Calu3 (cell line): ENCODE results near the gene NSMCE4A. TPM values are rescaled to one million over a fixed set of nuclear protein-coding genes. Genes with fewer than 3 reads are reported as not detected.

Experiments
- BruUV-seq: library from RNA; stranded (reverse); fragments of 400-500 nt; replicated peaks from 2 replicates; lab custom pipeline; 2021; lab: Mats Ljungman, UMichigan
- CTCF ChIA-PET: fragments of 300-600 bp; sonication (Branson Sonifier 250); formaldehyde crosslinking; loops from one replicate; lab custom pipeline; 2022; ENCODE audit warnings: antibody characterized with exemption; lab: Charles Lee
- DNase-seq: peaks from one replicate; pipeline ENCODE4 v3.0.0; 2022
- H3K27ac Mint-ChIP-seq: one replicate; pipeline ENCODE4 v1.8.0; 2022; ENCODE audit warnings: mixed read lengths; ENCODE audit not compliant: unreplicated experiment
- H3K27me3 Mint-ChIP-seq: one replicate; pipeline ENCODE4 v1.8.0; 2022; ENCODE audit warnings: mixed read lengths; ENCODE audit not compliant: unreplicated experiment
- H3K36me3 Mint-ChIP-seq: one replicate; pipeline ENCODE4 v1.8.0; 2022; ENCODE audit warnings: mild to moderate bottlenecking, moderate library complexity, mixed read lengths; ENCODE audit not compliant: insufficient read depth, unreplicated experiment
- H3K4me1 Mint-ChIP-seq: one replicate; pipeline ENCODE4 v1.8.0; 2022; ENCODE audit warnings: mild to moderate bottlenecking, low read depth, mixed read lengths; ENCODE audit not compliant: unreplicated experiment
- H3K4me3 Mint-ChIP-seq: one replicate; pipeline ENCODE4 v1.8.0; 2022; ENCODE audit warnings: mild to moderate bottlenecking, low read depth, moderate library complexity, mixed read lengths; ENCODE audit not compliant: unreplicated experiment
- H3K9me3 Mint-ChIP-seq: one replicate; pipeline ENCODE4 v1.8.0; 2022; ENCODE audit warnings: low read depth, mixed read lengths; ENCODE audit not compliant: unreplicated experiment
- CTCF ChIP-seq: fragments of 200-600 bp; IDR thresholded peaks from one replicate; pipeline ENCODE4 v1.8.0; 2022; ENCODE audit warnings: antibody characterized with exemption; ENCODE audit not compliant: unreplicated experiment
- intact Hi-C: fragments of 100-400 bp; cut with micrococcal nuclease; formaldehyde crosslinking; loops from one replicate; pipeline ENCODE4 v1.10.0; 2022; ENCODE audit not compliant: unreplicated experiment
- total RNA-seq: library from RNA; stranded (reverse); gene quantifications from 2 replicates; pipeline ENCODE4 v1.2.3, GENCODE V29; 2022

The NSMCE4A gene
- total RNA-seq, 1 experiment from 2014 or later, result 28.8 TPM

- H3K36me3 Mint-ChIP-seq, result no peaks in the 10 kb centered on the region
- H3K4me1 Mint-ChIP-seq, result peaks cover 8% of the 10 kb centered on the region
- CTCF ChIA-PET, result no interaction called here
- BruUV-seq, result no TSS peak
- no peak within 1 kb of the TSS for H3K4me3 Mint-ChIP-seq
- intact Hi-C loops, result no loop called here
- TF ChIP-seq CTCF, result no peak
- H3K9me3 Mint-ChIP-seq, result peaks cover 3% of the 10 kb centered on the region
- DNase-seq, result no peak
- no peaks in the 10 kb centered on the region for H3K27me3 Mint-ChIP-seq
- no peak within 1 kb of the TSS for H3K27ac Mint-ChIP-seq
Observed at GRCh38 chr10:121988361-121989324, 13.6 kb upstream of the NSMCE4A start, which contains the start of gene TACC2. Gene TACC2 (plus strand): TSS chr10:121989163. CDS start chr10:122021982, 32,819 bp downstream.

- CTCF ChIA-PET, result interaction anchor here (0.7 kb wide), 1 partner anchor 895 kb away, joined by 3 read pairs; the partner anchor contains the start of gene FAM24B
- H3K4me3 Mint-ChIP-seq, result no peak overlapping the region
- H3K27me3 Mint-ChIP-seq, result no peaks in the 10 kb centered on the region
- BruUV-seq, result no TSS peak
- TF ChIP-seq CTCF, result no peak
- DNase-seq, result no peak
- no peaks in the 10 kb centered on the region for H3K36me3 Mint-ChIP-seq
- no peak overlapping the region for H3K27ac Mint-ChIP-seq
- H3K4me1 Mint-ChIP-seq, result no peaks in the 10 kb centered on the region
- H3K9me3 Mint-ChIP-seq, result peaks cover 3% of the 10 kb centered on the region
- intact Hi-C loops, result no loop called here
Observed at GRCh38 chr10:121984463-121984862, 9.4 kb upstream of the NSMCE4A start.

GRCh38 chr10:121983852-121984251 lies 8.8 kb upstream of the NSMCE4A start:
- intact Hi-C loops, result no loop called here
- no TSS peak for BruUV-seq
- no peak for TF ChIP-seq CTCF
- CTCF ChIA-PET, result interaction anchor here (0.6 kb wide), 1 partner anchor 9 kb away, joined by 3 read pairs; the partner anchor contains the start of gene NSMCE4A
- no peak overlapping the region for H3K27ac Mint-ChIP-seq
- no peaks in the 10 kb centered on the region for H3K27me3 Mint-ChIP-seq
- H3K4me3 Mint-ChIP-seq, result no peak overlapping the region
- DNase-seq, result no peak
- H3K4me1 Mint-ChIP-seq, result no peaks in the 10 kb centered on the region
- no peaks in the 10 kb centered on the region for H3K36me3 Mint-ChIP-seq
- H3K9me3 Mint-ChIP-seq, result peaks cover 3% of the 10 kb centered on the region

GRCh38 chr10:121981346-121981745 lies 6.3 kb upstream of the NSMCE4A start:
- no peak for DNase-seq
- Mint-ChIP-seq H3K36me3 (no peaks in the 10 kb centered on the region), H3K4me1 (no peaks in the 10 kb centered on the region), H3K9me3 (peaks cover 3% of the 10 kb centered on the region), H3K27ac (no peak overlapping the region), H3K27me3 (no peaks in the 10 kb centered on the region), H3K4me3 (no peak overlapping the region)
- intact Hi-C loops, result no loop called here
- no peak for TF ChIP-seq CTCF
- CTCF ChIA-PET, result no interaction called here
- BruUV-seq, result no TSS peak
